HG02840 (cell line): ENCODE measurements around the gene TBX3.

Experiments used
- ATAC-seq: cut with Tn5 transposase; IDR thresholded peaks from one replicate; pipeline ENCODE4 v1.9.1; 2021; ENCODE audit warnings: mild to moderate bottlenecking, moderate library complexity, moderate number of reproducible peaks; ENCODE audit not compliant: unreplicated experiment, low FRiP score

TBX3 gene

GRCh38 chr12:114636723-114637480 is 47.1 kb downstream of the TBX3 start:
- no peak for ATAC-seq

DNA sequence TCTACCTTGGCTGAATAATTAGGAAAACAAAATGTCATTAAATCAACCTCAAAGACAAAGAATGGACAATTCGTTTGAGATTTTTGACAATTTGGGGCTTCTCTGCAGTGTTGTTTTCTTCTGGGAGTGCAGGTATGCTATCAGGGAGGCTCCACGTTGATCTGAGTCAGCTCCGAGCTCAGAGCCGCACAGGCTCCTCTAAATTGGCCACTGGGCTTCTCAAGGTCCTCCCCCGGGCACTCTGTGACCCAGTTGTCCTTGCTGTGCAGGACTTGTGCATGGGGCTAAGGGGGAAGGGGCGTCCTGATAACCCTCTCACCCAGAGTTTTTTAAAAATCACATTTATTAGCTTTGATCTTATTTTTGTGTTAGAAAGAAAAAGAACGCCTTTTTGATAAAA is 52.7 kb downstream of the TBX3 start:
- ATAC-seq, result no peak

- no peak for ATAC-seq
These were observed 55.8 kb downstream of the TBX3 start for GRCh38 chr12:114628199-114628598.

DNA sequence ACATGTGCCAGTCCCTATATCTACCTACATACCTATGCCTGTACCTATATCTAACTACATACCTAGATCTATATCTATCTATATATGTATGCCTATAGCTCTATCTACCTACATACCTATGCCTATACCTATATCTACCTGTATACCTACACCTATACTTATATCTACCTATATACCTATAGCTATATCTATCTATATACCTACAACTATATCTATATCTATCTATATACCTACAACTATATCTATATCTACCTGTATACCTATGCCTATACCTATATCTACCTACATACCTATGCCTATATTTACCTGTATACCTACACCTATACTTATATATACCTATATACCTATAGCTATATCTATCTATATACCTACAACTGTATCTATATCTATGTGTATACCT is 56.6 kb downstream of the TBX3 start:
- no peak for ATAC-seq

DNA sequence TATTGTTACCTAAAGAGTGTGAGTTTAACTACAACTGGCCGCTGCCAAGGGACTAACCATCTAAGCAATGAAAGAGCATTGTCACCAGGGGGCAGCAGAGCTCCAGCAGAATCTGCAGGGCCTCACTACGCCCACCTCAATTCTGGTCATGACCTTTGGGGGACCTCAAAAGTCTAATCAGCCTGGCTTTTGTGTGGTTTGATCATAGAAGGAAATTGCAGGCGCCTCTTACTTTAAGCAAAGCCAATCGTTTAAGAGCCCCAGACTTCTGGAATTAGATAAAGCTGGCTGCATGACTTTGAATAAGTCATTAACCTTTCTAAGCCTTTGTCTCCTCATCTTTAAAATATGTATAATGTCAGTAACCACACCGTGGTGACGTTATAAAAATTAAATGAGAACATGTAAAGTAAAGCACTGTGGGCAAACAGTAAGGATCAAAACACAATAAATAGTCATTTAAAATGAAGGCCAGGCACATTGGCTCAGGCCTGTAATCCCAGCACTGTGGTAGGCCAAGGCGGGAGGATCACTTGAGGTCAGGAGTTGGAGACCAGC is 58.6 kb downstream of the TBX3 start:
- no peak for ATAC-seq

- ATAC-seq, result no peak
These were observed 60.2 kb downstream of the TBX3 start for GRCh38 chr12:114623737-114624136.
